ENCODE measurements around the gene NHSL1.

DNA sequence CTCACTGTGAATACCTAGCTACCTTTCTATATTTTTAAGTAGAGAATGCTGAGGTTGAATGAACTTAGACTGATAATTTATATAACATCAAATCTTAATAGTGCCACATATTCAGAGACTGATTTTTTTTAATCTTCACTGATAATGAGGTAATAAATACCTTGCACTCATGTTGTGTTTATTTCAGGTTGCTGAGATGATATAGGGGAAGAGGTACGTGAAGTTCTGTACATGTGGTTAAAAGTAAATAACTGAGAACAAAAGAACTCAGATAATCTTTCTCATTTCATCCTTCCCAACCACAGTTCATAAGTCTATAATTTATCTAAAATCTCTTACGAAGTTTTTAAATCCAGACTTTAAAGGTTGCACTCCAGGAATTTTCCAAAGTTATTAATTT is 6.4 kb downstream of the NHSL1 start:
- TF ChIP-seq, protein P1, sequence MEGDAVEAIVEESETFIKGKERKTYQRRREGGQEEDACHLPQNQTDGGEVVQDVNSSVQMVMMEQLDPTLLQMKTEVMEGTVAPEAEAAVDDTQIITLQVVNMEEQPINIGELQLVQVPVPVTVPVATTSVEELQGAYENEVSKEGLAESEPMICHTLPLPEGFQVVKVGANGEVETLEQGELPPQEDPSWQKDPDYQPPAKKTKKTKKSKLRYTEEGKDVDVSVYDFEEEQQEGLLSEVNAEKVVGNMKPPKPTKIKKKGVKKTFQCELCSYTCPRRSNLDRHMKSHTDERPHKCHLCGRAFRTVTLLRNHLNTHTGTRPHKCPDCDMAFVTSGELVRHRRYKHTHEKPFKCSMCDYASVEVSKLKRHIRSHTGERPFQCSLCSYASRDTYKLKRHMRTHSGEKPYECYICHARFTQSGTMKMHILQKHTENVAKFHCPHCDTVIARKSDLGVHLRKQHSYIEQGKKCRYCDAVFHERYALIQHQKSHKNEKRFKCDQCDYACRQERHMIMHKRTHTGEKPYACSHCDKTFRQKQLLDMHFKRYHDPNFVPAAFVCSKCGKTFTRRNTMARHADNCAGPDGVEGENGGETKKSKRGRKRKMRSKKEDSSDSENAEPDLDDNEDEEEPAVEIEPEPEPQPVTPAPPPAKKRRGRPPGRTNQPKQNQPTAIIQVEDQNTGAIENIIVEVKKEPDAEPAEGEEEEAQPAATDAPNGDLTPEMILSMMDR (IDR thresholded peaks at IDR 0.05) = no peak
- TF ChIP-seq POLR2A (IDR thresholded peaks at IDR 0.05) = no peak

Measured in right lobe of liver (tissue), 4 donors.